HG03442 (cell line): Measurements from ENCODE around the gene UCN3.
A peak's percentile ranks its signal among the peaks of the same experiment; 100 is the strongest.
"Not testable (repeated sequence)": the region's sequence is repeated elsewhere in the genome, so short reads cannot be mapped to it uniquely, and the experiment has no call there.

Source experiments
- ATAC-seq: cut with Tn5 transposase; IDR thresholded peaks from one replicate; pipeline ENCODE4 v1.9.1; 2021; ENCODE audit warnings: mild to moderate bottlenecking, moderate library complexity; ENCODE audit not compliant: unreplicated experiment

Gene UCN3

DNA sequence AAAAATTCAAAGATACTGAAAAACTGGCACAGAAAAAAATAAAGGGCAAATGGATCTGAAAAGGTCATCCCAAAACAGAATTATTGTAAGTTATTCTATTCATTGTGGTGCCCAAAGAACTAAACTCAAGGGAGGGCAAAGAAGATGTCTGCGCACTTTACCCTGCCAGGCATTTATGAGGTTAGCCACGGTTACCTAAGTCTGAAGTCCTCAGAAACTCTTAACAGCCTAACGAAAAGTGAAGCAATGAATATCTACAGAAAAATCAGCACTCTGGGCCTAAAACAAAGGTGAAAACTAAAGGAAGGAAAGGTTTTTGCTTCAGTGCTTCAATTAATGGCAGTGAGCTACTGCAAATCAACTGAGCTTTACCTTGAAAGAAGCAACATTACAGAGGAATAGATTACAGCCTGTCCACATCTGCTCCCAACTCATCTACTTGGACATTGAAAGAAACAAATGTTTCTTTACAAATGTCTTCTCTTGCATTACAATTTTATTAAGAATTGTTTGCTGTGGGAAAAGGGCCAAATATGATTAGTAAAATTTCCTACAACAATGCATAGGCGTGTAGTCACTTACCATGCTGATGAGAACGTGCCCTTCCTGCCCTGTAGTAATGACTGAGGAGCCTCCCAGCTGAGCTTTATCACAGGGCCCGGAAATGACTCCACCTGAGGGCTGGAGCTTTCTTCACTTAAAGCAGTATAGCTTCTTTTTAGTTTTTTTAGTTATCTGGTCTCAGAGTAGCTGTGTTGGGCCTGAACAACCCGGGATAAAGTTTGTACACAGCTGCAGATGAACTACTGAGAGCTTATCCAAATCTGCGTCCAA is 39.7 kb downstream of the UCN3 start, which contains the start of gene TUBAL3:
Gene TUBAL3 (minus strand): TSS at position 621 of the 834 bp plus-strand sequence. CDS start 36 bp downstream, at position 585.
- ATAC-seq, result no peak

DNA sequence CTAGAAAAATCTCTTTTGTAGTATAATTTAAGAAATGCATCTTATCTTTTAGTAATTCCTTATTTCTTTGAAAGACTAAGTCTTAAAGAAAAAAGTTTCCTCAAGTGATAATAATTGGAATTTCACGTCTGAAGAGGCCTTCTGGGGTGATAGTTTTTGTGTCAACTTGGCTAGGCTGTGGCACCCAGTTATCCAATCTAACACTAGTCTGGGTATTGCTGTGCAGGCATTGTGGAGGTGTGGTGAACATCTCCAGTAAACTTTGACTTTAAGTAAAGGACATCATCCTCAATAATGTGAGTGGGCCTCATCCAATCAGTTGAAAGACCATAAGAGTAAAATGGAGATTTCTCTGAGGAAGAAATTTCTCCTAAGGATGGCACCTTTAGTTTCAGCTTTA is 42.2 kb downstream of the UCN3 start:
- ATAC-seq, result no peak

DNA sequence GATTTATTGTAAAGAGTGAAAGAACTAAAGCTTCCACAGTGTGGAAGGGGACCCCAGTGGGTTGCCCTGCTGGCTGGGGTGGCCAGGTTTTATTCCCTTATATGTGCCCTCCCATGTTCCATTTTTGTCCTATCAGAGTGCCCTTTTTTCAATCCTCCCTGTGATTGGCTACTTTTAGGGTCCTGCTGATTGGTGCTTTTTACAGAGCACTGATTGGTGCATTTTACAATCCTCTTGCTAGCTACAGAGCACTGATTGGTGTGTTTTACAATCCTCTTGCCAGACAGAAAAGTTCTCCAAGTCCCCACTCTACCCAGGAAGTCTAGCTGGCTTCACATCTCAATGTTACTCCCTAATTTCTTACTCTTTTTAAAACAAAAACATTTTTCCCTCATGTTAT is 46.0 kb downstream of the UCN3 start:
- not testable (repeated sequence) for ATAC-seq

DNA sequence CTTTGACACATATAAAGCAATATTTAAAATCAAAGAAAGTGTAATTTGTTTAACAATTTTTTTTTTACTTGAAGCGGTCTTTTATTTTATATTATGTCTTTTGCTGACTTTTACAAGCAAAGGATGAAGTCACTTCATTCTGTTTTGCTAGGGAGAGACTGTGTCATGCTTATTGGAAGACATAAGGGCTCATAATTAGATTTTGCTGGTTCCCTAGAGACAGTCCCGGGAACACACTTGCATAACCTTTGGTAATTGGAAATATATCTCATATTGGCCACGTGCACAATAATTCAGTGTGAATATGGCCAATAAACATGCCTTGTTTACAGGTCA is 47.1 kb downstream of the UCN3 start:
- ATAC-seq, result no peak

DNA sequence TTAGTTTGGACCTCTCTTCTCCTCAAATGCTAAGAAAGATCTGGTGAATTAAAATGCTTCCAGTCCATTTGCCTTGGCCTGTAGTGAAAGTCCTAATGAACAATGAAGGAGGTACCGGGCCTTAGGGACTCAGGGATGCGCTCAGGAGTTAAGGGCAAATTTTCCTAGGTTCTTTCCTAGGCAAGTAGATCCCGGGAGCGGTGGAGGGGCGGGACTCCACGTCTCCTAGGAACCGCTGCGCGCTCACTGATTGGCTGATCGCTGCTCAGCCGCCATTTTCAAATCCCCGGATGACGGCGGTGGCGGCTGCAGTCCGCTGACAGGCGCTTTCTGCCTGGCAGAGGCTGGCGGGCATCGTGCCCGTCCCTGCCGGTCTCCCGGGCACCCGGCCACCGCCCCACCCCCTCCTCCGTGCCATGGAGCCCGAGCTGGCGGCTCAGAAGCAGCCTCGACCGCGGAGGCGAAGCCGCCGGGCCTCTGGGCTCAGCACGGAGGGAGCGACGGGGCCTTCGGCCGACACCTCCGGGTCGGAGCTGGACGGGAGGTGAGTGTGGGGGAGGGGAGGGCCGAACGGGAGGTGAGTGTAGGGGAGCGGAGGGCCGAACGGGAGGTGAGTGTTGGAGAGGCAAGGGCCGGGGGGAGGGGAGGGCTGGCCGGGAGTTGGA is 47.6 kb downstream of the UCN3 start, which contains the start of gene NET1:
Gene NET1 (plus strand): TSS at position 281 of the 665 bp plus-strand sequence. CDS start 136 bp downstream, at position 417.
- ATAC-seq, result peak; percentile 98

DNA sequence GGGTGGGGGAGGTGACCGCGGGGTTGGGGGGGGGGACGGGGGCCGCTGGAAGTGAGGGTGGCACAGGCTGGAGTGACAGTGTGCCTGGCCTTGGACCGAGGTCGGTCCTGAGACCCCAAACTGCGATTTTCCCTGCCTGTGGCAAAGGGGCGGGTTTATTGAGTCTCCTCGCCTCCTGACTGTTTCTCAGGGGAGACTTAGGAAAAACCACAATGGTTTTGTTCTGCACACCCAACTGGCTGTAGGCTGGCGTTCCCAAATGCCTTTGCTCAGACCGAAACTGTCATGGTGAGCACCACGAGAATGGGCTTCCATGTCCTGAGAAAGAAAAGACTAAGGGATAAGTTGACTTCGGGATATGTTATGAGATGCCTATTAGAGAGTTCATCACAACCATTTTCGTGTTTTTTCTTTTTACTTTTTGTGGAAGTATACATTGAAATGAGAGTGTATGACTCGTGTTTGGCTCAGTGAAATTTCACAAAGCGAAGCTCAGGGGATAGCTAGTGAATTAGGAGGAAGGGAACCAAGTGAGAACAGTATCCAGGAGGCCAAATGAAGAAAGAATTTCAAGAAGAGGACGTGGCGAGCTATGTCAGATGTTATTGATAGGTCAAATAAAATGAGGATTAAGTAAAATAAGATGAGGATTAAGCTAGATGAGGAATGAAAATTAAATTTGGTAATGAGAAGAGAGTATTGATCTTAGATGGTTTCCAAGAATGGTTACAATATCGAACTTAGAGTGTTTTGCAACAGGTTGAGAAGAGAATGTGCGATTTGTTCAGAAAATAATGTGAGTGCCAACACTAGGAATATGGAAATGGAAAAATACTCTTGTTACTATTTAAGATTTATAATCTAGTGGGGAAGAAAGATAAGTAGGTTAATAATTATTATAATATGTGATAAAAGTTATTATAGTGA is 48.5 kb downstream of the UCN3 start:
- ATAC-seq, result no peak

DNA sequence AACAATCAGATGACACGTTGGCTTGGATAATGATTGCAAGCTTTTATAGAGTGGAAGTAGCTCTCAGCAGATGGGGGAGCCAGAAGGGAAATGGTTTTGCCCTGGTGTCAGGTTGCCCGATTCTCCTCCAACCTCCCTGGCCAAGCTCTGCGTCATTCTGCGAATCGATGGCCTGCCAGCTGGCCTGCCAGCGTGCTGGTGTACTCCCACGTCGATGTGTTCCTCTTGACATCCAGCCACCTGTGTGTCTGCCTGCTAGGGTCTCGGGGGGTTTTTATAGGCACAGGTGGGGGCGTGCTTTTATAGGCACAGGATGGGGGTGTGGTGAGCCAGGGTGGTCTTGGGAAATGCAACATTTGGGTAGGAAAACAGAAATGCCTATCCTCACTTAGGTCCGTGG is 52.2 kb downstream of the UCN3 start:
- ATAC-seq, result no peak

DNA sequence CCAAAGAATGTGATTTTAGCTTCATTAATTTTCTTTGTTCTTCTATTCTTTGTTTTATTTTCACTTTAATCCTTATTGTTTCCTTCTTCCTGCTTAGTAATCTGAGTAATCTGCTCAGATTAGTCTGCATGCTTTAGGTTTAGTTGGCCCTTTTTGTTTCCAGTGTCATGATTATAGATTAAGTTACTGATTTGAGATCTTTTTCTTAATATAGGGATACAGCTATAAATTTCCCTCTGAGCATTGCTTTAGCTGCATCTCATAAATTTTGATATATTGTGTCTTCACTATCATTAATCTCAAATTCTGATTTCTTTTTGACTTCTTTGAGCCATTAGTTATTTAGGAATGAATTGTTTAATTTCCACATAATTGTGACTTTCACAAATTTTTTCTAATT is 53.8 kb downstream of the UCN3 start:
- no peak for ATAC-seq

DNA sequence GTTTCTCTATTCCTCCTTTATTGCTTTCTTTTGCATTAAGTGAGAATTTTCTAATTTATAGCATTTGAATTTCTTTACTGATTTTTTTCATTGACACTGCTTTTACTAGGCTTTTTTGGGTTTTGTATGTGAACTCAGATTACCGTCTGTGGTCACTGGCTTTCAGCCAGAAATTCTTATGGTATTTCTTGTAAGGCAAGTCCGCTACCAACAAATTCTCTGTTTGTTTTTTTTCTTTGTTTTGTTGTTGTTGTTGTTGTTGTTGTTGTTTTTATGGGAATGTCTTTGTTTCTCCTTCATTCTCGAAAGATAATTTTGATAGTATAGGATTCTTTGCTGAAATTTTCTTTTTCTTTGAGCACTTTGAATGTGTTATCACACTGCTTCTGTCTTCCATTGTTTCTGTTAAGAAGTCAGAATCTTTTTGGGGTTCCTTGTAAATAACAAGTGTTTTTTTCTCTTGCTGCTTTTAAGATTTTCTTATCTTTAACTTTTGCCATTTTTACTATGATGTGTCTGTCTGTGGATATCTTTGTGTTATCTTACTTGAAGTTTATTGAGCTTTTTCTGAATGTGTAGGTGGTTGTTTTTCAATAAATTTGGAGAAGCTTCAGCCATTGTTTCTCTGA is 54.8 kb downstream of the UCN3 start:
- ATAC-seq, result no peak

DNA sequence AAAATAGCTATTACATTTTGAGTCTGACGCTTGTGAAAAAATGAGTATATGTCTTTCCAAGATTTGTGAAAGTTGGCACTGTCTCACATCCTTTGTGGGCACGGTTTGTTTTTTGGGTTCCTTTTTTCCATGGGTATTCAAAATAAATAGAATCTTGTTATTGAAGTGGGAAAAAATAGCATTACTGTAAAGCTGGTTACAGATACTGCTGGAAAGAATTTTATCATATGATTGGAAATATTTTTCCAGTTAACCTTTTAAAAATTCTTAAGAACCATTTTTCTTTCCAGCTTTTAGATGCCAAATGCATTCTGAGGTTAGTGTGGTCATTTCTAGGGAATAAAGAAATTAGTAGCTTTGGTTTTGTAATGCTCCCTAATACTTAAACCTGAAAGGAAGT is 59.0 kb downstream of the UCN3 start:
- ATAC-seq, result no peak
